ENCODE measurements around the gene HRH1. TPM values are rescaled to one million over a fixed set of nuclear protein-coding genes. Genes with fewer than 3 reads are reported as not detected.

HRH1 gene
- total RNA-seq, 1 experiment from 2014 or later, result 7.0 TPM

DNA sequence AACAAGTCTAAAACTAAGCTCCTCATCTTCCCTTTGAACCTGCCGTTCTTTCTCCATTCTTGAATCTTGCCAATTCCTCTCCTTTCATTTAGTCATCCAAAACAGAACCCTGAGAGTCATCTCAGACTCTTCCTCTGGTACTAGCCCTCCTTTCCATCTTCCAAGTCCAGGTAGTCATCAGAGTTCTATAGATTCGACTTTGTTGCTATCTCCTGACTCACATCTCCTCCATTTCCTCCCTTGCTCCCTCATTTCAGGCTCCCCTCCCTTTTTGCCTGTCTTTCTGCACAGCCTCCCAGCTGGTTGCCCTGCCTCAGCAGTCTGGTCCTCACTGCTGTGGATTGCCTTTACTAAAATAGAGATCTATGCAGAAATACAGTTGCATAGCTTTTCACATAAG, 122.6 kb downstream of the HRH1 start:
- Histone ChIP-seq H3K9me3 (ENCODE audit: control insufficient read depth in 1 of 2, insufficient read depth in 1 of 2, low read depth in 1 of 2, low read length in 2 of 2) (no peaks in the 10 kb centered on the region), H3K4me2 (ENCODE audit: low read length) (no peak overlapping the region), H3K27ac (ENCODE audit: low read depth, low read length) (no peak overlapping the region), H3K79me2 (ENCODE audit: insufficient read depth, low read length) (peaks cover 62% of the 10 kb centered on the region), H4K20me1 (ENCODE audit: insufficient read depth) (no peaks in the 10 kb centered on the region), H2AFZ (ENCODE audit: low read depth, low read length, poor library complexity, severe bottlenecking) (no peak overlapping the region), H3K9ac (ENCODE audit: low read length) (no peak overlapping the region), H3K4me3 (replicated peaks in 1 of 2; ENCODE audit: low read depth in 1 of 2, low read length in 2 of 2) (no peak overlapping the region), H3K27me3 (ENCODE audit: insufficient read depth, low read length) (no peaks in the 10 kb centered on the region), H3K36me3 (ENCODE audit: control insufficient read depth in 1 of 2, insufficient read depth in 2 of 2, low read length in 2 of 2) (peaks cover 3 to 5% of the 10 kb centered on the region in 2 experiments; a peak in 3 of 4 replicates), H3K9me2 (ENCODE audit: insufficient read depth) (no peaks in the 10 kb centered on the region), H3K4me1 (ENCODE audit: control insufficient read depth in 1 of 2, insufficient read depth in 2 of 2, low read length in 2 of 2) (peaks cover 6 to 20% of the 10 kb centered on the region in 2 experiments)
- ATAC-seq (no peak), DNase-seq (ENCODE audit: low read depth, low spot score) (no peak)
- ChIA-PET POLR2A (no interaction called here), RAD21 (ENCODE audit: low non-redundant PET in 1 of 2, low total read pairs in 2 of 2, uncharacterized antibody in 2 of 2, unreplicated experiment in 2 of 2) (no interaction called here), CTCF (no interaction called here)
- intact Hi-C loops (cut with micrococcal nuclease), result no loop called here
- no TSS peak for BruUV-seq (replicated peaks)
- TF ChIP-seq SIN3A (IDR thresholded peaks at IDR 0.05; ENCODE audit: low read depth), result no peak
- TF ChIP-seq, protein P1, sequence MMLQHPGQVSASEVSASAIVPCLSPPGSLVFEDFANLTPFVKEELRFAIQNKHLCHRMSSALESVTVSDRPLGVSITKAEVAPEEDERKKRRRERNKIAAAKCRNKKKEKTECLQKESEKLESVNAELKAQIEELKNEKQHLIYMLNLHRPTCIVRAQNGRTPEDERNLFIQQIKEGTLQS (IDR thresholded peaks at IDR 0.05), result no peak
- TF ChIP-seq EGR1 (IDR thresholded peaks at IDR 0.05; ENCODE audit: low read depth), result no peak
- no peak for TF ChIP-seq POLR2AphosphoS5 (IDR thresholded peaks at IDR 0.05; ENCODE audit: low read depth, low read length)
- no peak for TF ChIP-seq EZH2 (IDR thresholded peaks at IDR 0.05)
- TF ChIP-seq EZH2phosphoT487 (IDR thresholded peaks at IDR 0.05; ENCODE audit: borderline replicate concordance), result no peak
- no peak for TF ChIP-seq TCF7L2 (IDR thresholded peaks at IDR 0.05; ENCODE audit: borderline replicate concordance, extremely low read depth, insufficient read depth, insufficient read length)
- TF ChIP-seq, protein P2, sequence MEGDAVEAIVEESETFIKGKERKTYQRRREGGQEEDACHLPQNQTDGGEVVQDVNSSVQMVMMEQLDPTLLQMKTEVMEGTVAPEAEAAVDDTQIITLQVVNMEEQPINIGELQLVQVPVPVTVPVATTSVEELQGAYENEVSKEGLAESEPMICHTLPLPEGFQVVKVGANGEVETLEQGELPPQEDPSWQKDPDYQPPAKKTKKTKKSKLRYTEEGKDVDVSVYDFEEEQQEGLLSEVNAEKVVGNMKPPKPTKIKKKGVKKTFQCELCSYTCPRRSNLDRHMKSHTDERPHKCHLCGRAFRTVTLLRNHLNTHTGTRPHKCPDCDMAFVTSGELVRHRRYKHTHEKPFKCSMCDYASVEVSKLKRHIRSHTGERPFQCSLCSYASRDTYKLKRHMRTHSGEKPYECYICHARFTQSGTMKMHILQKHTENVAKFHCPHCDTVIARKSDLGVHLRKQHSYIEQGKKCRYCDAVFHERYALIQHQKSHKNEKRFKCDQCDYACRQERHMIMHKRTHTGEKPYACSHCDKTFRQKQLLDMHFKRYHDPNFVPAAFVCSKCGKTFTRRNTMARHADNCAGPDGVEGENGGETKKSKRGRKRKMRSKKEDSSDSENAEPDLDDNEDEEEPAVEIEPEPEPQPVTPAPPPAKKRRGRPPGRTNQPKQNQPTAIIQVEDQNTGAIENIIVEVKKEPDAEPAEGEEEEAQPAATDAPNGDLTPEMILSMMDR (IDR thresholded peaks at IDR 0.05 in 2 of 3, conservative IDR thresholded peaks at IDR 0.05 in 1 of 3; ENCODE audit: borderline replicate concordance in 1 of 3, insufficient read depth in 1 of 3, low read depth in 2 of 3, low read length in 2 of 3), result no peak
- TF ChIP-seq CBX3 (IDR thresholded peaks at IDR 0.05; ENCODE audit: low read depth), result no peak
- TF ChIP-seq POLR2A (IDR thresholded peaks at IDR 0.05; ENCODE audit: borderline replicate concordance, extremely low read depth, insufficient read depth, insufficient read length), result no peak
- TF ChIP-seq JUND (IDR thresholded peaks at IDR 0.05), result no peak
- TF ChIP-seq ZNF274 (IDR thresholded peaks at IDR 0.05; ENCODE audit: low read depth, low read length), result no peak
- no peak for TF ChIP-seq CEBPB (IDR thresholded peaks at IDR 0.05; ENCODE audit: low read depth)
- no peak for TF ChIP-seq FOSL1 (IDR thresholded peaks at IDR 0.05; ENCODE audit: low read depth)
- TF ChIP-seq SRF (IDR thresholded peaks at IDR 0.05; ENCODE audit: low read depth), result no peak
- TF ChIP-seq, protein P3, sequence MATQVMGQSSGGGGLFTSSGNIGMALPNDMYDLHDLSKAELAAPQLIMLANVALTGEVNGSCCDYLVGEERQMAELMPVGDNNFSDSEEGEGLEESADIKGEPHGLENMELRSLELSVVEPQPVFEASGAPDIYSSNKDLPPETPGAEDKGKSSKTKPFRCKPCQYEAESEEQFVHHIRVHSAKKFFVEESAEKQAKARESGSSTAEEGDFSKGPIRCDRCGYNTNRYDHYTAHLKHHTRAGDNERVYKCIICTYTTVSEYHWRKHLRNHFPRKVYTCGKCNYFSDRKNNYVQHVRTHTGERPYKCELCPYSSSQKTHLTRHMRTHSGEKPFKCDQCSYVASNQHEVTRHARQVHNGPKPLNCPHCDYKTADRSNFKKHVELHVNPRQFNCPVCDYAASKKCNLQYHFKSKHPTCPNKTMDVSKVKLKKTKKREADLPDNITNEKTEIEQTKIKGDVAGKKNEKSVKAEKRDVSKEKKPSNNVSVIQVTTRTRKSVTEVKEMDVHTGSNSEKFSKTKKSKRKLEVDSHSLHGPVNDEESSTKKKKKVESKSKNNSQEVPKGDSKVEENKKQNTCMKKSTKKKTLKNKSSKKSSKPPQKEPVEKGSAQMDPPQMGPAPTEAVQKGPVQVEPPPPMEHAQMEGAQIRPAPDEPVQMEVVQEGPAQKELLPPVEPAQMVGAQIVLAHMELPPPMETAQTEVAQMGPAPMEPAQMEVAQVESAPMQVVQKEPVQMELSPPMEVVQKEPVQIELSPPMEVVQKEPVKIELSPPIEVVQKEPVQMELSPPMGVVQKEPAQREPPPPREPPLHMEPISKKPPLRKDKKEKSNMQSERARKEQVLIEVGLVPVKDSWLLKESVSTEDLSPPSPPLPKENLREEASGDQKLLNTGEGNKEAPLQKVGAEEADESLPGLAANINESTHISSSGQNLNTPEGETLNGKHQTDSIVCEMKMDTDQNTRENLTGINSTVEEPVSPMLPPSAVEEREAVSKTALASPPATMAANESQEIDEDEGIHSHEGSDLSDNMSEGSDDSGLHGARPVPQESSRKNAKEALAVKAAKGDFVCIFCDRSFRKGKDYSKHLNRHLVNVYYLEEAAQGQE (IDR thresholded peaks at IDR 0.05; ENCODE audit: low read depth), result no peak
- no peak for TF ChIP-seq ZFX (IDR thresholded peaks at IDR 0.05)

Measured in HCT116 (cell line).